Renal pelvis (tissue), 12 donors: ENCODE data around the gene NHERF1. TPM values are rescaled to one million over a fixed set of nuclear protein-coding genes. Genes with fewer than 3 reads are reported as not detected.
A peak's percentile ranks its signal among the peaks of the same experiment; 100 is the strongest.

Experiments
- DNase-seq: peaks from one replicate; pipeline ENCODE4 v3.0.0-alpha.2; 2013
- long read RNA-seq, 16 experiments: transcript quantifications; one replicate each; lab custom pipeline, GENCODE V29; 2026
- polyA plus RNA-seq, 3 donors: library from polyadenylated mRNA; unstranded; fragments of 120-200 nt; gene quantifications; one replicate each; pipeline ENCODE4 v1.2.1, GENCODE V29; 2013; ENCODE audit not compliant: insufficient read length in 3 of 3

Gene NHERF1
- polyA plus RNA-seq: 100 to 1,000 TPM; 194 to 219 (median 196) TPM
- long read RNA-seq, donor 1, transcript SLC9A3R1-201 (6 exons, 1,969 nt): major isoform, 43 of 85 reads
- long read RNA-seq, donor 1, partial matches to known transcripts: 38 of 85 reads
- long read RNA-seq, donor 1, other reads (novel, unspliced or antisense): 0 of 85 reads
- long read RNA-seq, donor 2, transcript SLC9A3R1-201 (6 exons, 1,969 nt): major isoform, 62 of 73 reads
- long read RNA-seq, donor 2, partial matches to known transcripts: 0 of 73 reads
- long read RNA-seq, donor 2, other reads (novel, unspliced or antisense): 5 of 73 reads
- long read RNA-seq, donor 3, transcript SLC9A3R1-201 (6 exons, 1,969 nt): major isoform, 31 of 107 reads
- long read RNA-seq, donor 3, partial matches to known transcripts: 71 of 107 reads
- long read RNA-seq, donor 3, other reads (novel, unspliced or antisense): 0 of 107 reads
- long read RNA-seq, donor 4, transcript SLC9A3R1-201 (6 exons, 1,969 nt): major isoform, 59 of 116 reads
- long read RNA-seq, donor 4, transcript SLC9A3R1-202 (5 exons, 1,285 nt): minor isoform, 7 of 116 reads
- long read RNA-seq, donor 4, partial matches to known transcripts: 47 of 116 reads
- long read RNA-seq, donor 4, other reads (novel, unspliced or antisense): 0 of 116 reads
- long read RNA-seq, donor 5, transcript SLC9A3R1-203 (4 exons, 714 nt): minor isoform, 5 of 34 reads
- long read RNA-seq, donor 5, transcript SLC9A3R1-201 (6 exons, 1,969 nt): major isoform, 20 of 34 reads
- long read RNA-seq, donor 5, partial matches to known transcripts: 7 of 34 reads
- long read RNA-seq, donor 5, other reads (novel, unspliced or antisense): 0 of 34 reads
- long read RNA-seq, donor 6, transcript SLC9A3R1-201 (6 exons, 1,969 nt): major isoform, 50 of 53 reads
- long read RNA-seq, donor 6, partial matches to known transcripts: 0 of 53 reads
- long read RNA-seq, donor 6, other reads (novel, unspliced or antisense): 0 of 53 reads
- long read RNA-seq, donor 7, transcript SLC9A3R1-201 (6 exons, 1,969 nt): major isoform, 51 of 194 reads
- long read RNA-seq, donor 7, transcript SLC9A3R1-203 (4 exons, 714 nt): minor isoform, 8 of 194 reads
- long read RNA-seq, donor 7, transcript SLC9A3R1-202 (5 exons, 1,285 nt): minor isoform, 9 of 194 reads
- long read RNA-seq, donor 7, partial matches to known transcripts: 126 of 194 reads
- long read RNA-seq, donor 7, other reads (novel, unspliced or antisense): 0 of 194 reads
- long read RNA-seq, donor 8, partial matches to known transcripts: 0 of 1 reads
- long read RNA-seq, donor 8, other reads (novel, unspliced or antisense): 0 of 1 reads
- long read RNA-seq, donor 9, transcript SLC9A3R1-201 (6 exons, 1,969 nt): major isoform, 43 of 144 reads
- long read RNA-seq, donor 9, transcript SLC9A3R1-202 (5 exons, 1,285 nt): minor isoform, 8 of 144 reads
- long read RNA-seq, donor 9, partial matches to known transcripts: 83 of 144 reads
- long read RNA-seq, donor 9, other reads (novel, unspliced or antisense): 5 of 144 reads
- long read RNA-seq, donor 10, transcript SLC9A3R1-201 (6 exons, 1,969 nt): major isoform, 36 of 97 reads
- long read RNA-seq, donor 10, partial matches to known transcripts: 52 of 97 reads
- long read RNA-seq, donor 10, other reads (novel, unspliced or antisense): 0 of 97 reads
- long read RNA-seq, donor 11, transcript SLC9A3R1-201 (6 exons, 1,969 nt): major isoform, 25 of 102 reads
- long read RNA-seq, donor 11, transcript SLC9A3R1-203 (4 exons, 714 nt): minor isoform, 8 of 102 reads
- long read RNA-seq, donor 11, transcript SLC9A3R1-202 (5 exons, 1,285 nt): minor isoform, 5 of 102 reads
- long read RNA-seq, donor 11, partial matches to known transcripts: 64 of 102 reads
- long read RNA-seq, donor 11, other reads (novel, unspliced or antisense): 0 of 102 reads
- long read RNA-seq, donor 12, transcript SLC9A3R1-201 (6 exons, 1,969 nt): major isoform, 62 of 70 reads
- long read RNA-seq, donor 12, partial matches to known transcripts: 5 of 70 reads
- long read RNA-seq, donor 12, other reads (novel, unspliced or antisense): 0 of 70 reads
- long read RNA-seq, donor 13, transcript SLC9A3R1-201 (6 exons, 1,969 nt): major isoform, 8 of 13 reads
- long read RNA-seq, donor 13, partial matches to known transcripts: 0 of 13 reads
- long read RNA-seq, donor 13, other reads (novel, unspliced or antisense): 0 of 13 reads
- long read RNA-seq, donor 14: 0 reads
- long read RNA-seq, donor 15: 0 reads
- long read RNA-seq, donor 16, transcript SLC9A3R1-202 (5 exons, 1,285 nt): minor isoform, 6 of 50 reads
- long read RNA-seq, donor 16, transcript SLC9A3R1-201 (6 exons, 1,969 nt): major isoform, 38 of 50 reads
- long read RNA-seq, donor 16, partial matches to known transcripts: 5 of 50 reads
- long read RNA-seq, donor 16, other reads (novel, unspliced or antisense): 0 of 50 reads

DNA sequence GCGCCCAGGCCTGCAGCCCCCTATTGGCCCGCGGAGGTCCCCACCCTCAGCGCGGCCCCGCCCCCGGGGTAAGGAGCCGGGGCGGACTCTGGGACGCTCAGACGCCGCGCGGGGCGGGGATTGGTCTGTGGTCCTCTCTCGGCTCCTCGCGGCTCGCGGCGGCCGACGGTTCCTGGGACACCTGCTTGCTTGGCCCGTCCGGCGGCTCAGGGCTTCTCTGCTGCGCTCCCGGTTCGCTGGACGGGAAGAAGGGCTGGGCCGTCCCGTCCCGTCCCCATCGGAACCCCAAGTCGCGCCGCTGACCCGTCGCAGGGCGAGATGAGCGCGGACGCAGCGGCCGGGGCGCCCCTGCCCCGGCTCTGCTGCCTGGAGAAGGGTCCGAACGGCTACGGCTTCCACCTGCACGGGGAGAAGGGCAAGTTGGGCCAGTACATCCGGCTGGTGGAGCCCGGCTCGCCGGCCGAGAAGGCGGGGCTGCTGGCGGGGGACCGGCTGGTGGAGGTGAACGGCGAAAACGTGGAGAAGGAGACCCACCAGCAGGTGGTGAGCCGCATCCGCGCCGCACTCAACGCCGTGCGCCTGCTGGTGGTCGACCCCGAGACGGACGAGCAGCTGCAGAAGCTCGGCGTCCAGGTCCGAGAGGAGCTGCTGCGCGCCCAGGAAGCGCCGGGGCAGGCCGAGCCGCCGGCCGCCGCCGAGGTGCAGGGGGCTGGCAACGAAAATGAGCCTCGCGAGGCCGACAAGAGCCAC, at the start of gene NHERF1:
NHERF1 (plus strand) TSS at position 100 of the 750 bp plus-strand sequence; CDS start at position 319, 219 bp downstream.
- peak; percentile 93 for DNase-seq

DNA sequence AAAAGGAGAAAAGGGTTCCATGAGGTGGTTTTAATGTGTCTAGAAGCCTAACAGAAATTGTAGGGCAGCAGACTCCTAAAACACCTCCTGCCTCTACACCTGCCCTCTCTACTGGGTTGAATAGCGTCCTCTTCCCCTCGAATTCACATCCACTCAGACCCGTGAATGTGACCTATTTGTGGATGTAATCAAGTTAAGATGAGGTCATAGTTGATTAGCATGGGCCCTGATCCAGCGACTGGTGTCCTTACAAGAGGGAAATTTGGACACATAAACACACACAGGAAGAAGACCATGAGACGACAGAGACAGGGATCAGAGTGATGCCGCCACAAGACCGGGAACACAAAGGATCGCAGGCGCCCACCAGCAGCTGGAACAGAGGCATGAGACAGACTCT, 49.2 kb upstream of the NHERF1 start:
- DNase-seq: no peak

DNA sequence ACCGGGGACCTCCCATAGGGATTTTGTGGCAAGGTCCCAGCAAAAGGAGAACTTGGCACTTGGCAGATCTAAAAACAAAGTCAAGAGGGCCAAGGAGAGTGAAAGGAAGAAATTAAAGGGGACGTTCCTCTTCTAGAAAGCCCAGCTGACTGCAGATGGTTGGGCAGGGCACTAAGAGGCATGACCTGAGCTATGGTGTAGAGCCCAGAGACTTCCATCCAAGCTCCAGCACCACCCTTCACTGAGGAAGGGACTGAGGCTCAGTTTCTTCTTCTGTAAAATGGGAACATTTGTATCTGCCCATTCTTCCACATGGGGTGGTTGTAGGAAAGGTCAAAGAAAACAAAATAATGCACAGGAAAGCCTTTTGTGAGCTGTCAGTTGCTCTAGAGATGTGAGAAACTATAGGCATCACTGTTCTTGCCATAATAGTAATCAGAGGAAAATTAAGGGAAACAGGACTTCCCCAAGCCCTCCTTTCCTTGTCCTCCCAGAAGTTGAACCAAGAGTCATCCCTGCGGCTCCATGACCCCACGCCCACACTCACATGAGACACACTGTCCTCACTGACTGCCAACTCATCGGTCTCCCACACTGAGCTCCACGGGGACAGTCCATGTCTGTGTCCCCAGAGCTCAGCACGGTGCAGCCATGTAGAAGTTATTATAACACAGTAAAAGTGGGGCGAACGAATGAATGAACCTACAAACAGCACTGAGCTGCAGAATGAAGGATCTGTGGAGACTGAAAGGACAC, 46.1 kb upstream of the NHERF1 start:
- no peak for DNase-seq

DNA sequence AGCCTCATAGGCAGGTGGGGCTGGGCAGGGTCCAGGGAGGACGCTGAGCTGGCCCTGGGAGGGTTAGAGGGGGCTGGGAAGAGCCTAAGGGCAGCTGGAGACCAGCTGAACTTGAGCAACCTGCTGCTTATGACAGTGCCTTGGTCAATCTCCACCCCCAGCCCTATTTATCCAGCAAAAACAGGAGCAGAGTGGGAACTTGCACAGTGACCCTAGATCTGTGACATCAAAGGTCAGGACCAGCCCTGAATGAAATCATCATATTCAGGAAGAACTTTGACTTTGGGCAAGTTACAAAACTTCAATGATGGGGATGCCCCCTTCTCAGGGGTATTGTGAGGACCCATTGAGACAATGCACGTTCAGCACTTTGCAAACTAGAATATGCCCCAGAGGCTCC, 45.1 kb upstream of the NHERF1 start:
- no peak for DNase-seq

DNA sequence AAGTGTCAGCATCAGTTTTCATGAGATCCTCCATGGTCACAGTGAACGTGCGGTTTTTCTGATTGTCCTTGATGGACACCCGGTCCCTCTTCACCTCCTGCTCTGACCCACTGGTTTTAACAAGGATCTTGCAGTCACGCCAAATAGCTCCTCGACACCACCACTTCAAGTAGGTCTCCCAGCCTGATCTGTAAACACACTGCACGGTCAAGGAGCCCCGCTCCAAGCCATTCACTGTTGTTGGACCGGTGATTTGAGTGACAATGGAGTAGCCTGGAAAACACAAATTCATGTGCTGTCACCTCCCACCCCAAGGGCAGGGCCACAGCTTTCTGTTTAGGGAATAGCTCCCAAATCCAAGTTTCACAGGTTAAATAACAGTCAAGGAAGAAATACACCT, 43.9 kb upstream of the NHERF1 start:
- no peak for DNase-seq

DNA sequence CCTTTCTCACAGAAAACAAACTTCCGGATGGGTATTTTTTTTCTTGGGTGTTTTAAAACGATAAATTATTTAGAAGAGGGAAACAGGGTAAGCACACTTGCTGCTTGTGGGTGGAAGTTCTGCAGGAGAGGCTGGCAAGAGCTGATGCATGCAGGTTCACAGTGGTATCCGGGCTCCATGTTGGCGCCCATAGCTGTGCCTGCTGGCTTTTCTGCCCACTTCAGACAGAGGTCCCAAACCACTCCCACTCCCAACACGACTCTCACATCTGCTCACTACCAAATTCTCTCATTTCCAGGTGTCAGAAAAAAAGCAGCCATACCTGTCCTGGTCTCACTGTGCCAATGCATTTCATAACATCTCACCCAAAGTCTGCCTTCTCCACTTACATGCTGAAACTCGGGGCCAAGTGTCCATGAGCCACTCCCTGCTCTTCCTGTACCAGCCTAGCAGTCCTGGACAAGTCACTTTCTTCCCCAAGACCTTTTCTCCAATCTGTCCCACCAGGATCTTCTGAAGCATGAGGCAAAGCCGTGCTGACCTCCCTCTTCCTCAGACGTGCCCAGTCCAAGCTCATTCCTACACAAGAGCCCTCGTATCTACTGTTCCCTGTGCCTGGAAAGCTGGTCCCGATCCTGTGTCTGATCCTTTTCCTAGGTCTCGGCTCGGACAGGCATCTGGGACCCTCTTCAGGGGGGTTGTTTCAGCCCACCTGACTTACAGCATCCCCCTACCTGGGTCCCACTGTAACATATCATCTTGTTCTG, 37.2 kb upstream of the NHERF1 start:
- no peak for DNase-seq

DNA sequence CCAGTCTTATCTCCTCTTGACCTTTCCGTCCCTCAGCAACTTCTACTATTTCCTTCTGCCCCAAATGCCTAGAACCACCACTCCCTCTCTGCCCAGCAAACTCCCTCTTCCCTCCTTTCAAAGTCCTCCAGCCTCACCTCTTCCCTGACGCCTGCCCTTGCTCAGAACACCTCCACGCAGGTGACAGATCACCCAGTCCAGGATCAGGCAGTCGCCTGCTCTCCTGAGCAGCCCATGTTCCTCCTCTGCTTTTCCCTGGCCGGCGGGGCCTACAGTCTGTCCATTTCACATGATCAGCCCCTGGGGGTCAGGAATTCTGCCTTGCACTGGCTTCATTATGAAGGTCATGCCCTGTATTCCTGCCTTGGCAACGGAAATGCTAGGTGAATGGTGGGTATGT, 36.1 kb upstream of the NHERF1 start:
- no peak for DNase-seq

DNA sequence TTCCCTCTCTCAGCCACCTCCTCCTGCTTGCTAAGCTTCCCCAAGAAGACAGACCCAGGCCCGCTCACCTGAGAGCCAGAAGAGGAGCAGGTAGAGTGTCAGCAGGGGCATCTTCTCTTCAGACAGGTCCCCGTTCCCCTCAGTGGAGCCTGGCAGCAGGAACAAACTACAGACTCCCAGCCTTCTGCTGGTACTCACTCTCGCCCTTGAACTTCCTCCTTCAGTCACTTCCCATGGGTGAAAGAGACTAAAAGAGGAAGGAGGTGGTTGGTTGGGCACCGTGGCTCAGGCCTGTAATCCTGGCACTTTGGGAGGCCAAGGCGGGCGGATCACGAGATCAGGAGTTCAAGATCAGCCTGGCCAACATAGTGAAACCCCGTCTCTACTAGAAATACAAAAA, 35.7 kb upstream of the NHERF1 start, which contains the start of gene CD300LF:
CD300LF (minus strand) TSS at position 168 of the 400 bp plus-strand sequence; CDS start at position 111, 57 bp downstream.
- DNase-seq: no peak

DNA sequence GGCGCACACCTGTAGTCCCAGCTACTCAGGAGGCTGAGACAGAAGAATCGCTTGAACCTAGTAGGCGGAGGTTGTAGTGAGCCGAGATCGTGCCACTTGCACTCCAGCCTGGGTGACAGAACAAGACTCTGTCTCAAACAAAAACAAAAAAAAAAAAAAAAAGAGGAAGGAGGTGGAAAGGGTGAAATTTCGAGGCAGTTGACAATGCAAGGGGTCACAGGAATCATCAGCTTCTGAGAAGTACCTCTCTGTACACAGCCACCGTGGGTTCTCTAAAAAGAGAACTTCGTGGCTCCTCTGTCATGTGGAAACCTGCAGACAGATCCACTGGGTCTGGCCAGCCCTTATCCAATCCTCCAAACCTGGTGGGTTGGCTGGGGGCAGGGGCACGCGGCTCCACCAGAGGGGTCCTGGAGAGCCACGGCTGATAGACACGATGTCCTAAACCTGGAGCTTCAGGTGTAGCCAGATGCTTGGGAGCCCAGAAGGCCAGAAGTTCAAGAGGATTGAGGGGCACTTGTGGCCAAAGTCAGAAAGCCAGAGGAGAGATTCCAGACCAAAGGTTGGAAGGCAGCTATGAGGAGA, 35.2 kb upstream of the NHERF1 start:
- no peak for DNase-seq

DNA sequence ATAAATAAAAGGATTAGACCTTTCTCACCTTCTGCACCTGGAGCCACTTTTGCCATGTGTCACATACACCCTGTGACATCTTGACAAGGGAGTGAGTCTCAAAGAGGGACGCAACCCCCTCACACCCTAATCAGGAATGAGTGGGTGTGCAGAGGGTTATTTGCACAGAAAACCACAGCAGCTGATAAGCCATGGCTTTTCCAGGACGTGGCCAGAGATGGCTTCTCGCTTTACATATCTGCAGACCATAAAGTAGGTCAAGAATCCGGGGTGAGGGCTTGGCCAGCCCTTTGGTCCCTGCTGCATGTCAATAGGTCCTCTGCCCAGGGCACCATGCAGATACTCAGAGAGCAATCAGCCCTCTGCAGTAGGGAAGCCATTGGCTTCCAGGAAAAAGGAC, 33.3 kb upstream of the NHERF1 start:
- DNase-seq: no peak

DNA sequence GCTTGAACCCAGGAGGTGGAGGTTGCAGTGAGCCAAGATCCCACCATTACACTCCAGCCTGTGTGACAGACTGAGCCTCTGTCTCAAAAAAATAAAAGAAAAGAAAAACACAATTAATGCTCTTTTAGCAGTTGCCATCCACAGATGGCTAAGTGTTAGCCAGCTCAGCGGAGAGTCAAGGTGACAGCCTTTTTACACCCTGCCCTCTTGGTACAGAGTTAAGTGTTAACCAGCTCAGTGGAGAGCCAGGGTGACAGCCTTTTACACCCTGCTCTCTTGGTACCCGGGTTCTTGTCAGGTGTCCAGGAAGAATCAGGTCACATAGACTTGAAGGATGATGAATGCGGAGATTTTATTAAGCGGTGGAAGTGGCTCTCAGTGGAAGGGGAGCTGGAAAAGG, 27.9 kb upstream of the NHERF1 start:
- no peak for DNase-seq

DNA sequence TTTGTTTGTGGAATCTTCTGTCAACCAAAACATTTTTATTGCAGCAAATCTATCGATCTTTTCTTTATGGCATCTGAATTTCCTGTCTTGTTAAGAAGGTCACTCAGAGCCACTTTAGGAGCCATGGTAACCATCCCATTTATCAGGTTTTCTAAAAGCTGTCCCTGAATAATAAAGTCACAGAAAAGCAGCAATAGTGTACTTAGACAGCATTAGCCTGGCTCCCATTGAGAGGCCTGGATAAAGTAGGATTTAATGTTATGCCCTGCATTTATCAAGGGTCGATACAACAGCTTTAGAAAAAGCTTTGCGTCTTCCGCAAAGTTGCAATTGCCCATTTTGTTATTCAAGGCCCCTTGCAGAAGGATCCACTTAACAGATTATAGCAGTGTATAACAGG, 25.6 kb upstream of the NHERF1 start:
- DNase-seq: no peak

DNA sequence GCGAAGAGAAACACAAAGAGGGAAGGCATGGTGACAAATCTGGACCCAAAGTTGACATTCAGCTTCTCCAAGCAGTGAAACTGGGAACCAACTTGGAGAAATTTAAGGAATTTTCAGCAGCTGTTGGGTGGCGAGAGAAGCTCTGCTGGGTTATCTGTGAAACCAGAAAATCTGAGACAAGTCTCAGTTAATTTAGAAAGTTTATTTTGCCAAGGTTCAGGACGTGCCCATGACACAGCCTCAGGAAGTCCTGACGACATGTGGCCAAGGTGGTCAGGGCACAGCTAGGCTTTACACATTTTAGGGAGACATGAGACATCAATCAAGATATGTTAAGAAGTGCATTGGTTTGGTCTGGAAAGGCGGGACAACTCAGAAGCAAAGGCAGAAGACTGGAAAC, 24.5 kb upstream of the NHERF1 start:
- no peak for DNase-seq

DNA sequence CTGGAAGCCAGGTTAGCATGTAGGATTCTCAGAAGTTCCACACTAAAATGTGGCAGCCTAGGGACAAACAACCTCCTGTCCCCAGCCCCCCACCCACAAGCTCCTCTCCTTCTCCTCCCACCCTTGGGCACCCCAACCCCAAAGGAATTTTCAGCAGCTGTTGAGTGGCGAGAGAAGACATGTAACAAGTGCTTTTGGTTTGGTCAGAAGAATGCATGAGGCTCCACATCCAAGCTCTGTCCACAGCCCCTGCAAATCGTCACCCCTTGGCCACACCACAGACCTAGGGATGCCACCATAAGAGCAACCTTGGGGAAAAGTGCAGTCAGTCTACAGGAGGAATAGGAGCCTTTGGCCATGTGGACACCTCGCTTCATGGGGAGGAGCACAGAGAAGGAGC, 23.3 kb upstream of the NHERF1 start:
- DNase-seq: no peak

DNA sequence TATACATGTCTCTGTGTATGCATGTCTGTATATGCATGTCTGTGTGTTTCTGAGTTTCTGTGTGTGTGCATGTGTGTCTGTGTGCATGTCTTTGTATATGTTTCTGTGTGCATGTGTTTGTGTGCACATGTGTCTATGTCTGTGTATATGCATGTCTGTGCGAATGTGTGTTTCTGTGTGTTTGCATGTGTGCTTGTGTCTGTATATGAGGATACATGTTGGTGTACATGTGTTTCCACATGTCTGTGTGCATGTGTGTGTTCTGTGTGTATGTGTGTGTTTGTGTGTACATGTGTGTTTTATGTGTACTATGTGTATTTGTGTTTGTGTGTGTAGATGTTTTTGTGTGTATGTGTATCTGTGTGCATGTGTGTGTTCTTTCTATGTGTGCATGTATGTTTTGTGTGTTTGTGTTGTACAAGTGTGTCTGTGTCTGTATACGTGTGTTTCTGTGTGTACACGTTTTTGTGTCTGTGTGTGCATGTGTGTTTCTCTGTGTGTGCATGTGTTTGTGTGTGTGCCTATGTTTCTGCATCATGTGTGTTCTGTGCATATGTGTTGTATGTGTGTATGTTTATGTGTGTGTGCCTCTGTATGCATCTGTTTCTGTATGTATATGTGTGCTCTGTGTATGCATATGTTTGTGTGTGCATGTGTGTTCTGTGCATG, 20.3 kb upstream of the NHERF1 start:
- DNase-seq: no peak

DNA sequence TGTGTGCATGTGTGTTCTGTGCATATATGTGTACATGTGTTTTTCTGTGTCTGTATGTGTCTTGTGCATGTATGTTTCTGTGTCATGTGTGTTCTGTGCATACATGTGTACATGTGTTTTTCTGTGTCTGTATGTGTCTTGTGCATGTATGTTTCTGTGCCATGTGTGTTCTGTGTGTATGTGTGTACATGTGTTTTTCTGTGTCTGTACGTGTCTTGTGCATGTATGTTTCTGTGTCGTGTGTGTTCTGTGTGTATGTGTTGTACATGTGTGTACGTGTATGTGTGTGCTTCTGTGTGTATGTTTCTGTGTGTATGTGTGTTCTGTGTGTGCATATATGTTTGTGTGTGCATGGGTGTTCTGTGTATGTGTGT, 19.7 kb upstream of the NHERF1 start:
- DNase-seq: no peak
